ENCODE measurements around the gene TMEM63A. TPM values are rescaled to one million over a fixed set of nuclear protein-coding genes. Genes with fewer than 3 reads are reported as not detected.
A peak's percentile ranks its signal among the peaks of the same experiment; 100 is the strongest.

The TMEM63A gene
- total RNA-seq, 1 donor from 2014 or later = 5.1 TPM

GRCh38 chr1:225820522-225821120, 61.6 kb downstream of the TMEM63A start:
- Mint-ChIP-seq H3K36me3 (no peaks in the 10 kb centered on the region), H3K27ac (no peak overlapping the region)

GRCh38 chr1:225819346-225820192, 62.6 kb downstream of the TMEM63A start:
- Mint-ChIP-seq H3K4me3 (no peak overlapping the region), H3K36me3 (no peaks in the 10 kb centered on the region), H3K27me3 (ENCODE audit: insufficient read depth, low read depth) (no peaks in the 10 kb centered on the region), H3K9me3 (no peaks in the 10 kb centered on the region), H3K4me1 (peaks cover 33% of the 10 kb centered on the region), H3K27ac (peak overlapping the region; percentile 29)
- DNase-seq (ENCODE audit: low spot score) = no peak
- H3K4me2 ChIP-seq = no peak overlapping the region
- no peak overlapping the region for H3K9ac ChIP-seq
- H2AFZ ChIP-seq (replicated peaks) = no peak overlapping the region
- H3K27ac ChIP-seq = no peak overlapping the region
- TF ChIP-seq CTCF (IDR thresholded peaks at IDR 0.05) (no peak), EZH2phosphoT487 (IDR thresholded peaks at IDR 0.05) (no peak), EZH2 (IDR thresholded peaks at IDR 0.05) (no peak)
- no peak overlapping the region for H3K4me3 ChIP-seq
- no peaks in the 10 kb centered on the region for H3F3A ChIP-seq (ENCODE audit: low read depth)
- H3K36me3 ChIP-seq = no peaks in the 10 kb centered on the region
- peaks cover 35% of the 10 kb centered on the region for H3K4me1 ChIP-seq
- no peaks in the 10 kb centered on the region for H3K27me3 ChIP-seq
- H3K9me3 ChIP-seq (ENCODE audit: low read depth) = no peaks in the 10 kb centered on the region
- H4K20me1 ChIP-seq (ENCODE audit: low read depth) = peaks cover 9% of the 10 kb centered on the region
- no peaks in the 10 kb centered on the region for H3K79me2 ChIP-seq (ENCODE audit: low read depth)

More at GRCh38 chr1:225820522-225821120, 61.6 kb downstream of the TMEM63A start:
- Histone ChIP-seq H3K9ac (no peak overlapping the region), H3K36me3 (no peaks in the 10 kb centered on the region), H3K4me3 (no peak overlapping the region), H2AFZ (replicated peaks) (no peak overlapping the region), H3K4me1 (peaks cover 43% of the 10 kb centered on the region), H3K27ac (no peak overlapping the region), H3K79me2 (ENCODE audit: low read depth) (no peaks in the 10 kb centered on the region), H4K20me1 (ENCODE audit: low read depth) (peaks cover 19% of the 10 kb centered on the region), H3K27me3 (no peaks in the 10 kb centered on the region), H3F3A (ENCODE audit: low read depth) (peaks cover 7% of the 10 kb centered on the region), H3K4me2 (no peak overlapping the region), H3K9me3 (ENCODE audit: low read depth) (no peaks in the 10 kb centered on the region)
- TF ChIP-seq EZH2 (IDR thresholded peaks at IDR 0.05) (no peak), CTCF (IDR thresholded peaks at IDR 0.05) (no peak), EZH2phosphoT487 (IDR thresholded peaks at IDR 0.05) (no peak)
- no peak overlapping the region for H3K4me3 Mint-ChIP-seq
- no peak for DNase-seq (ENCODE audit: low spot score)
- no peaks in the 10 kb centered on the region for H3K27me3 Mint-ChIP-seq (ENCODE audit: insufficient read depth, low read depth)
- H3K9me3 Mint-ChIP-seq = no peaks in the 10 kb centered on the region
- H3K4me1 Mint-ChIP-seq = peaks cover 41% of the 10 kb centered on the region

GRCh38 chr1:225818229-225818628, 64.0 kb downstream of the TMEM63A start:
- Histone ChIP-seq H3K4me2 (no peak overlapping the region), H3K9ac (no peak overlapping the region), H3F3A (ENCODE audit: low read depth) (peaks cover 8% of the 10 kb centered on the region), H3K79me2 (ENCODE audit: low read depth) (no peaks in the 10 kb centered on the region), H3K27ac (no peak overlapping the region), H3K36me3 (no peaks in the 10 kb centered on the region), H3K27me3 (no peaks in the 10 kb centered on the region), H3K9me3 (ENCODE audit: low read depth) (no peaks in the 10 kb centered on the region), H3K4me1 (peaks cover 36% of the 10 kb centered on the region), H3K4me3 (no peak overlapping the region), H2AFZ (replicated peaks) (no peak overlapping the region), H4K20me1 (ENCODE audit: low read depth) (peaks cover 5% of the 10 kb centered on the region)
- H3K4me3 Mint-ChIP-seq = no peak overlapping the region
- no peaks in the 10 kb centered on the region for H3K9me3 Mint-ChIP-seq
- no peak for DNase-seq (ENCODE audit: low spot score)
- no peak overlapping the region for H3K27ac Mint-ChIP-seq
- peaks cover 29% of the 10 kb centered on the region for H3K4me1 Mint-ChIP-seq
- TF ChIP-seq EZH2phosphoT487 (IDR thresholded peaks at IDR 0.05) (no peak), EZH2 (IDR thresholded peaks at IDR 0.05) (no peak), CTCF (IDR thresholded peaks at IDR 0.05) (no peak)
- no peaks in the 10 kb centered on the region for H3K27me3 Mint-ChIP-seq (ENCODE audit: insufficient read depth, low read depth)
- no peaks in the 10 kb centered on the region for H3K36me3 Mint-ChIP-seq
